NOMO-1 (cell line): ENCODE measurements around the gene BICC1.

Experiments used
- DNase-seq, 2 experiments: peaks; one replicate each; lab custom pipeline; 2025; ENCODE audit not compliant: unreplicated experiment in 2 of 2; lab: John Stamatoyannopoulos, UW

The BICC1 gene

DNA sequence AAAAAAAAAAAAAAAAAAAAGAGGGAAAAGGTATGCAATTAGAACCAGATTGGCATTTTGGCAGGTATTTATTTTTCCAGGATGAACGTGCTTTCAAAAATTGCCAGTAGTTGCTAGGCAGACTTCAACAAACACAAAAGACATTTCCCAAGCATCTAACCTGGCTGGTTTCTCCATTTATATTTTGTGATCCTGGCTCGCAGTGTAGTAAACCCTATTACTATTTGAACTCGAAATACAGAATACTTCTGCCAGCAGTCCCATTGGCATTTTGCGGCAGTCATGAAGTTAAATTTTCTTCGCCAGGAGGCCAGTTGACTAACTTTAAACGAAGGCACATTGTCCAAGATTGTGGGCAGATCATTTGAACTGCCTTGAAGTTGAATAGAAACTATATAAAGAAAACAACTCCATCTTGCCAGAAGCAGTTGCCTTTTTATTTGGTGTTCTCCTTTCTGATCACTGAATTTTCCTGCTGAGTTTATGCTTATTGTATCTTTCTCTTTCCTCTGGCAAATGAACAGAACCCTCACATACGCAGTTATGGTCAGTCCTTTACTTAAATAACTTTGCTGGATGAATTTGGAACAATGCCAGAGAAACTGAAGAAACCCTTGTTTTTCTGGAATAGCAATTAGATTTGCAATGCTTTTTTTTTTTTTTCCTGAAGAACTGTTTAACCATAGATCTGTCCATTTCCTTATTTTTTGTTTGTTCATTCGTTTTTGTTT lies 132.9 kb downstream of the BICC1 start:
- no peak for DNase-seq

DNA sequence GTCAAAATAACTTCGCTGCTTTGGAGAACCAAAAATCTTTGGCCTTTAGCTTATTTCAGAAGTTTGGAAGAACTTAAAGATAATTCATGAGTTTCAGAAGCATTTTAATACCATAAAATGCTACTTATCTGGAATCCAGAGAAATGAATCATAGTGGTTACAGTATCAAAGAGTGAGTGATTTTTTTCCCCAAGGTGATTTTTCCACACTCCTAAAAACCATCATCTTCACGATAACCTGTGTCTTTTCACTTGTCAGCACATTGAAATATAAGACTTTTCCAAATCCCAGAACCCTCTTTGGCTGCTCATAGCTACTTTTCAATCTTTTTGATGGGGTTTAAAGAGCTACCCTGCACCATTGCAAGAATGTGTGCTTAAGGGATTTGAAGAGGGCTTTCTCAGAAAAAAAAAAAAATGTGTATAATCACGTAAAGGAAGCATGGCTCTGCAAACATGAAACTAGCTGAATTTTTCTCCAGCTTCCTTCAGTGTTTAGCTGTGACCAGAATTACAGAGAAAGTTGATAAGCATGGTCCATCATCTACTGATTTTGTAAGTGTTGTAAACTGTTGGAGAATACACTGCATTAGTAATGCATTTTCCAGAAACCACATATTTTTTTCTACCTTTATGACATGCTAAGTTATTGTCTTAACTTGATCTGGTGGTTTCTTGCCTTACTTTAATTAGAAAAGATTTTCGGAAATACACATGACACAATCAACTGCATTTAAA lies 134.9 kb downstream of the BICC1 start:
- DNase-seq, result no peak

DNA sequence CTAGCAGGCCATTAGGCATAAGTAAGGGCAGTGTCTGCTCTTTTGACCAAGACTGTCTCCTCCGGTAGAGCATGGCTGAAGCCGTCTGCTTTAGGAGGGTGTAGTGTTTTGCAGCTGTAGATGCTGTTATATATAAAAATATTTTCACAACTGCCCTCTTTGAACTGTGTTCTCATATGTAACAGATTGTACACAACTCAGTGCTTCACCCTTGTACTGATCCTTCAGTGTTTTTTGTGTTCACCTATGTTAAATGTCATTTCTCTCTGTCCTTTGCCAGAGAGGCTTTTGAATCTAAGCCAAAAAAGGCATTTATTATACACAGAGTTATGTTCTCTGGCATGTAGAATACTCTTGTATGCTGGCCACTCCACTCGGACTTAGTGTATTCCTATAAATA lies 135.5 kb downstream of the BICC1 start:
- no peak for DNase-seq

DNA sequence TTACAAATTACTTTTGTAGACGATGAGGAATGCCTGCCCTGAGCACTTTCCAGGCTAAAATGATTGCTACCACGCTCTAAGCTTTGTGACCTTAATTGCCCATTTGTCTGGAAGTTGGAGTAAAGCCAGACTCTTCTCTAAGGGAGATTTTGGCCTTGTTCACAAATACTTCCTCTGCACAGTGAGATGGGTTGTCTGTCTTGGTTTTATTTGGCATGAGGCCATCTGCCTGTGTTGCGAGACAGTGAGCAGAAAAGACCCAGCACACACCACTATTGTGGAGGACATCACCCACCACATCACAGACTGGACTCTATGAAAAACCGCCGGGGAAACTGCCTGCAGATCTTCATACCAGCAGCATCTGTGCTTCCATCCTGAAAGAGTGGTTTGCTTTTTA lies 138.4 kb downstream of the BICC1 start:
- no peak for DNase-seq

DNA sequence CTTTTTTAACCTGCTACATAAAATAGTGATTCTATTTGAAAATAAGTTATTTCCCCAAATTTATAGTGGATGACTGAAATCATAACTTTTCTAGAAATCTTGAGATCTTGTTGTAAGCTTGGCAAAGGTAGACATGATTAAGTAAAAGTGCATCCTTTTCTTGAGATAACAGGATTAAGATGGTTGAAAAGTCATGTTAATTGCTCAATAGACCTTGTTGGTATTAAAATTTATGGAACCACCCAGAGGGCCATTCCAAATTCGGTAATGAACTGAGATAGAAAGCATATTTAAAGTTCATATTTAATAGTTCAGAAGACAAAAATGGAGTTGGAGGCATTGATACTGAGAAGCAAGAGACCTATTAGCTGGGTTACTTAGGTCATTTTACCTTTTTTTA lies 139.1 kb downstream of the BICC1 start:
- DNase-seq, result no peak

DNA sequence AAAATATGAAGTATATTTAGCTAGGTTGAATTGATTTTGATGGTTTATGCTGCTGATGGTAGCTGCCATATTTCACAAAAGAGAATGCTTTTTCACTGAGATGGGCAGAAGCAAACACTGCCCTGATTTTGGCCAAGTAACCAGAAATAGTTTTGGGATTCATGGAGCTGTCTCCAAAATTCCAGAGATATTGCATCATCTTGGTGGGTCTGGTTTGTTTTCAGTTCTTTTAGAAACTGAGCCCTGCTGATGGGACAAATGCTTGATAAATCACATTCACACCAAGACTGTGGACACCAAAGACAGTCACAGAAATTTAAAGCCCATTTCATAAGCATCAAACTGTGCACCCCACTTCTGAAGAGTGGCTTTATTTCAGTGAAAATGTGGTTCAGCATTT lies 140.5 kb downstream of the BICC1 start:
- no peak for DNase-seq

DNA sequence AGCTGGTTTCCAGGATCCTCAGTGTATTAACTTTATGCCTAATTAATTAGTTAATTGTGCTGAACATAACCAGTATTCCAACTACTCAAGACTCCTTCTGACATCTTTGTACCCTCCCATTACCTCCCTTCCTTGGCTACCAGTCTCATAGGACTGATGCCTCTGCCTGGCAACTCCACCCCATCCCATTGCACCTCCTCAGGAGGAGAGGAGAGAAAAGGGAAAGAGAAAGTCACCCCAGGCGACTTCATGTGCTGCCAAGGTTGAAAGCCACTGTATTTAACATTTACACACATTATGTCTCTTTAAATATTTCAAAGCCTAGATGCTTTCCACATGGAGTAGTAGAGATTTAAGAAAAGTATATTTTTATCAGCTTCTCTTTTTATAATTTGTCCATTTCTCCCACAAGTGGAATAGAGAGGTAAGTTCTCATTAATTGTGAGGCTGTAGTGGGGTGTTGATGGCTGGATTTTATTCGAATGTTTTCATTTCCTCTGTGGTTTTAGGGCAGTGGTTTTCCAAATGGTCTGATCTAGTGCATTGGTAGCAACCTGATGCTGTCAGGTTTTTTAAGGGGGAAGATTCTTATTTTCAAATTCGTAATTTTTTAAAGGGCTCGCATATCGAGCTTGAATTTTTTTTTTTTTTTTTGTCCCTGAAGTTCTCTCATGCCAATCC lies 148.0 kb downstream of the BICC1 start:
- no peak for DNase-seq

DNA sequence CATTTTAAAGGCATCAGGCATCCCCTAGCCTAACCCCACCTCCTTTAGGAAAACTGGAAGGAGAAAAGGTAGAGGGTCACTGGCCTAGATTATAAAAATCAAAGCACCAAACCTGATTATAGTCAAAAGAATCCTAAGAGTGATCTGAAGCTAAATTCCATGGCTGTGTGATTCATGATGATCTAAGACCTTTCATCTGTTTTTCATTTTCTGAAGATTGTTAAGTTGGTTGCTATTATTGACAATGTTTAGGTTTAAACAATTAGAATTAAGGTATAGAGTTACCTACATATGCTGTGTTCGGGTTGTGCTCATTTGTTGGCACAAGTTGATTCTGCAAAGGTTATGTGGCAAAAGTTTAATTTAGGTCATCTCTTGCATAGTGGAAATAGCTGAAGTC lies 148.7 kb downstream of the BICC1 start:
- DNase-seq, result no peak

DNA sequence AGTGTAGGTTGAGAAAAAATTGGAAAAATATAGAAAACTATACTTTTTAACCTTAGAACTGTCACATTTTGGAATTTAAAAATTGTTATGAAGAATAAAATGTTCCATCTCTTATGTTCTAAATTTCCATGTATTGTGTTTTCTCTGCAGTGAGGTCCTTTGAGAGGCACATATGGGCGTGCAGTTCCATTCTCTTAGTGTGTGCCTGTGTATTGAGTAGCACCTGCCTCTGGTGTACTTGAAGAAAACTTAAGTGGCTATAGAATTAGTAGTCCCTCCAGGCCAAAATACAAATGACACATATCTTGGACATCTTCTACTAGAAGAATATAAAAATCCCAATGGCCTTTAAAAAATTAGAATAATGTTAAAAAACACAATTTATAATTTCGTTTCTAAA lies 149.2 kb downstream of the BICC1 start:
- no peak for DNase-seq

DNA sequence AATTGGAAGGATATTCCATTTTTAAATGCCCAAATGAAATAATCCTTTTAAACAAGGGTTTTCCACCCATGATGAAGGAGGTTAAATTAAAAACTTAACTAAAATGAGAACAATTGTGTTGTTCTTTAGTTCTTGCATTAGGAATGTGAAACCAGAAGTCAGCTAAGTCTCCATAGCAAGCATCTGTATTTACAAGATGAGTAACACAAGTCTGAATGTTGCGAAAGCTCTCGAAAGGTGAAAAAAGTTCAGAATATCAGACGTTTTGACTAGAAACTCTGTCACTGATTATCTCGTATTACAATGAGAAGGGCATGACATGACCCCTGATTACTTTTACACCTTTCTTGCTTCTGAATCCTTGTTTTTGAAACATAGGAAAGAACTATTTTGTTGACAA lies 149.6 kb downstream of the BICC1 start:
- DNase-seq, result peak in 1 of 2 experiments; percentile 50

DNA sequence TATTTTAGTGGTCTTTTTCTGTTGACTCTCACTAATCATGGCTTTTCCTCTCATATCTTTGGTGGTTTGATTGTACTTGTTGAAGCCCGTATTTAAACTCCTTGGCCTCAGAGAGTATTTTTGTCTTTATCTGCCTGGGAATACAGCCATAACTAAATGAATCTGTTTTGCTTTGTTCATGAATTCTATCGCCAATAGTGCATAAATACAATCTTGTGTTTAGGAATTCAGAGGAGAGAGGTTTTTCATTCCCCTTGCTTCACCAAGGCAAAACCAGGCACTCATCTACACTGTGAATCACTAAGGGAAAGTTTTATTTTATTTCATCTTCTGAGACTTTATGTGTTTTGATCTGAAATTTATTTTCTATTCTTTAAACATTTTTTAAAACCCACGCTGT lies 152.7 kb downstream of the BICC1 start:
- no peak for DNase-seq

DNA sequence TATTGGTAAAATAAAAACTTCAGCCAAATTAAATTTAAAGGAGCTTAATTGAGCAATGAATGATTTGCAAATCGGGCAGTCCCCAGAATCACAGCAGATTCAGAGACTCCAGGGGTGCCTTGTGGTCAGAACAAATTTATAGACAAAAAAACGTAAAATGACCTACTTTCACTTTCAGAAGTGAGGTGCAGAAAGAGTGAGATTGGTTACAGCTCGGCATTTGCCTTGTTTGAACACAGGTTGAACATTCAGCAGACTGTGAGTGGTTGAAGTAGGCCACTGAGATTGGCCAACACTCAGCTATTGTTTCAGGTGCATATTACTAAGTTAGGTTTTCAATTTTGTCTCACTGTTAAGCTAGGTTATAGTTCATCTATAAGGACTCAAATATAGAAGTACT lies 153.4 kb downstream of the BICC1 start:
- DNase-seq, result no peak

DNA sequence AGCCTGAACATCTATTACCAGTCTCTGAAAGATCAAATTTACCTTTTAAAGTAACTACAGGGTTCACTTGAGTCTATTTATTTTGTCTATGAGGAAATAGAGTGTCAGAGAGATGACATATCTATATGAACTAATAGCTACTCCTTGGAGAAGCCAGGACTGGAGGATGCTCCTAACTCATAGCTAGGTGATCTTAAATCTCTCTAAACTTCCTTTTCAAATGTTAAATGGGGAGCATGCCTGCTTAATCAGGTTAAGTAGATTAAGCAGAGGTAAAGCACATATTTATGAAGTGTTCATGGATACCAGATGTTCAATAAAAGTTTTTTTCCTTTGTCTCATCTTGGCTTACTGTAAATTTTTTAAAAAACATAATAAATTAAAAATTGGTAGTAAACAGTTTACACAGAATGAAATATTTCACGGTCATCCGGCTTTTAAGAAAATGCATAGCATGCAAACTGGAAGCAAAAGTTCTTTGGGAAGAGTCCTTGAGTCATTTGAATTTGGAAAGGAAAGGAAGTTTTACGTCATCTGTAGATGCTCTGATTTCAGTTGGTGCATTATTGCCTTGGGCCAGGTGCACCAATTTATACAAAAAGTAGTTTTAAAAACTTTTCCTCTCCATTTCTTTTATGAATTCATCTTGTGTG lies 155.1 kb downstream of the BICC1 start:
- no peak for DNase-seq

DNA sequence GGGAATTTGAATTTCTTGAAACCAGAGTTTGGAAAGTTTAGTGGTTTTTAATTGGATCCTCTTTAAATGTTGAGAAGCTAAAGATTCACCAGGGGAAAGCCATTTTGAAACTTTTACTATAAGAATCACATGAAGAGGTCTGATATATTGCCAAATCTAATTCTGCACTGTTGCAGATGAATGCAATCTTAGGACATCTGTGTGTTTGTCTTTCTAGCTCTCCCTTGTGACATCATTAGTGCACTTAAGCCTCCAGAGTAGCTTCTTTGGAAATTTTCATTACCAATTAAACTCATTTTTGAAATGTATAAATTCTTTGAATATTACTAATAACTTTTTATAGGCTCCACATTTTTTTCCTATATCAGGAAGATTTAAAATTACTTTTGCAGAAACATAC lies 160.2 kb downstream of the BICC1 start:
- no peak for DNase-seq

DNA sequence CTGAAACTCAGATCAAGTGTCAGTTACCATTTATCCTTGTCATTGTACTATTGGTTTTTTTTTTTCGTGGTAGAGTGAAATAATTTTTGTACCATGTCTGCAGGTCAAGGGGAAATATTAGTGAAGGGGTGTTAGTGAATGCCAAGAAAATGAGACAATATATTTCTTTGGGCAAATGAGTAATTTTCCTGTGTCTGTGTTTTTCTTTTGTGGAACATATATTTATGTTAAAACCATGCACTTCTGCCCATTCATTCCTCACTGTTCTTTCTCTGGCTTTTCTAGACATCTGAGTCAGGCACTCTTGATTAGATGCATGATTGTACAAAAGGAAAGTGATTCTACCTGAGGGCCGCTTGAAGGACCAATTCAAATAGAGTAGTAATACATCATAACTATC lies 161.6 kb downstream of the BICC1 start:
- DNase-seq, result no peak

DNA sequence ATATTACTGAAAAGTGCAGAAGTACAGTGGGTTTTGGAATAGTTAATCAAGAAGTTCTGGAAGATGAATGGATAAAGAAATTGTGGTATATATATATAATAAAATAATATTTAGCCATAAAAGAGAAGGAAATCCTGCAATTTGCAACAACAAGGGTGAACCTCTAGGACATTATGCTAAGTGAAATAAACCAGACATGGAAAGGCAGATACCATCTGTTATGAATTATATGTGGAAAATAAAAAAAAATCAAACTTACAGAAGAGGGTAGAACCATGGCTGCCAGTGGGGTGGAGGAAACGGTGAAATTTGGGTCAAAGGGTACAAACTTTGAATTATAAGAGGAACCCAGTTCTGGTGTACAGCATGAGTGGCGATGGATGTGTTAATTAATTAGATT lies 162.6 kb downstream of the BICC1 start:
- DNase-seq, result no peak

DNA sequence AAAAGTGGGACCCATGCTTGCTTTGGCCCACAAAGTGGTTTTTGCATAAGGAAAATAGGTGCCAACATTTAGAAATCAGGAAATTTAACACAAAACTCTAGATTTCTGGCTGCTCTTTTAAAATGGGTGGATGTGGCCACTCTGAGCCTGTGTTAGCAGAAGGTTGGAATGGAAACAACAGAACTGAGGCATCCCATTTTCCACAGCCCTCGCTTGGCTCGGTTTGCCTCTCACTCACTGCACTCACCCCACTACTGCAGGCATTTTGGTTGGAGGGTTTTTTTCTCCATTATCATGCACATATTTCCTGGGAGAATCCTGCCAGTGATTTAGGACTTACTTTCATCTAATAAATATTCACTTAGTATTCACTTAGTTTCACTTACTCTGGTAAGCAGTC lies 178.9 kb downstream of the BICC1 start:
- no peak for DNase-seq

DNA sequence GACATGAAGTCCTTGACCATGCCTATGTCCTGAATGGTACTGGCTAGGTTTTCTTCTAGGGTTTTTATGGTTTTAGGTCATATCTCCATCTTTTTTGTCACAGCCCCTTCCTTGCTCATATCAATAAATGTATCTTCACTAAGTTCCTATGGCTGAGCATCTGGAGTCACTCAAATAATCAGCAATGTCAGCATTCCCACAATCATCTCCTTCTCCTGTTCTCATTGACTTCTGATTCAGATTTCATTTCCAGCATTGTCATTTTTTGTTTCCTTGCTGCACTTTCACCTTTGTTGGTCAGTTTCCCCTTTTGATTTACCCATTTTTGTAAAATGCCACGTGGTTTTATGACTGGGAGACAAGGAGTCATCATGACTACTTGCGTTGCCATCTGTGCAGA lies 181.2 kb downstream of the BICC1 start:
- DNase-seq, result no peak

DNA sequence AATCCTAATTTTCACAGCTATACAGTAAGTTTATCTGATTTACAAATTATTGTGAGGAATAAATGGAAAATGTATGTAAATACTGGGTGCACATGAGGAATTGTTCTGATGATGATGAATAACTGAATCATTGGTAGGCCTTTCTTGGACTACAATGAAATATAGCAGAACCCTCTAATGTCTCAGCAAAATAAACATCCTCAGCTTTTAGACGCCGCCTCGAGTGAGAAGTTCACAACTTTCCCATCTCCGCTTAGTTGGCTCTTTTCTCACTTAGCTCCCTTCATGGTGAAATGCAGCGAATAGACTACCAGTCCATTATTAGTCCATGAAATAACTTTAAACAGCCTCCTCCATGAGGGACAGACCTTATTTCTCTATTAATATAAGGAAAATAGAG lies 182.3 kb downstream of the BICC1 start:
- DNase-seq, result no peak

DNA sequence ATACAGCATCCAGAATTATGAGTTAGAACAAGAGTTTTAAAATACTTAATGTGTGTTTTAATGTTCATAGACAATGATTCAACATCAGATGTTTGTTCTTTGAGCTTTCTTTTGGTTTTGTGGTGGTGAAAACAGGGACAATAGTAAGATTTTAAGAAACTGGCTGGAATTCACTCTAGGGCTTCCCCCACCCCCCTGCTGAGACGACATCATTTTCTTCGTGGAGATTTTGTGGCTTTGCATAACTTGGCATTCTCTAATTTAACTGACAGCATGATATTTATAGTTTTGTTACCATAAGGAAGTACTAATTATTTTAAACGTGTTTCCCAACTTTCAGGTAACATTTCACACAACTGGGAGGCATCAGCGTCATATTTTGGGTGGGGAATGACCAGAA lies 184.1 kb downstream of the BICC1 start:
- no peak for DNase-seq

DNA sequence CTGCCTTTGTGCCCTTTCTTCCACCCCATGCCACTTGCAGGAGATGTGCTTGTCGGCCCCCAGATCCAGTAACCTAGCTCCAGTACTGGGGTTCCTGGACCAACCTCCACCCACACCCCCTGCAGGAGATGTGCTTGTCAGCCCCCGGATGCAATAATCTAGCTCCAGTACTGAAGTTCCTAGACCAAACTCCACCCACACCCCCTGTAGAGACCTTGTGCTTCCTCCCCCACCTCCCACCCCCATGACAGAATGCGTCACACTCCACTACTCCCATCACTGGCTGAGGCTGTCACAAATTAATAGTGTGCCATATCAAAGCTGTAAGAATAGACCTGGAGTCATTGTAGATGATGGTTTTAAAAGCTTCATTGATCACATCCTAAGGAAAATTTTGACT lies 185.0 kb downstream of the BICC1 start:
- DNase-seq, result no peak
